Fibroblast of peridontal ligament (primary cell): ENCODE data around the gene MAPKBP1.
A peak's percentile ranks its signal among the peaks of the same experiment; 100 is the strongest.

Experiments used
- DNase-seq: peaks from one replicate; pipeline ENCODE4 v3.0.0-alpha.2; 2010; ENCODE audit errors: extremely low read depth

MAPKBP1 gene

DNA sequence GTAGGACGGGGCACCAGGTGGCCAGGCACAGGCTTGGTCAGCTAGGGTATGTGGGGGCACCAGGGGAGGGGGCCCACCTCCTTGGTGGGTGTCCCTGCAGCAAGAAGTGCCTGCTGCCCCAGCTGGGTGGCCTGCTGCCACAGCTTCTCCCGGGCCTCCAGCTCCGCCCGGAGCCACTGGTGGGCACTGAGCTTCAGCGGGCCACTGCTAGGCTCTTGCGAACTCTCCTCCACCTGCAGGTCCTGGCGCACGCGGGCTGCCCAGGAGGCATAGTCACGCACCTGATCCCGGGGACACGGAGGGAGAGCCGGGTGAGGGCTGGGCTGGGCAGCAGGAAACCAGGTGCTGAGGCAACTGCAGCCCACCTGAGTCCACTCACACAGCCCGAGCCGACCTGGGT is 94.0 kb downstream of the MAPKBP1 start:
- DNase-seq: no peak

GRCh38 chr15:41869770-41870688 is 95.7 kb downstream of the MAPKBP1 start:
- DNase-seq: no peak

GRCh38 chr15:41870689-41871081 is 96.4 kb downstream of the MAPKBP1 start:
- DNase-seq: peak; percentile 19

DNA sequence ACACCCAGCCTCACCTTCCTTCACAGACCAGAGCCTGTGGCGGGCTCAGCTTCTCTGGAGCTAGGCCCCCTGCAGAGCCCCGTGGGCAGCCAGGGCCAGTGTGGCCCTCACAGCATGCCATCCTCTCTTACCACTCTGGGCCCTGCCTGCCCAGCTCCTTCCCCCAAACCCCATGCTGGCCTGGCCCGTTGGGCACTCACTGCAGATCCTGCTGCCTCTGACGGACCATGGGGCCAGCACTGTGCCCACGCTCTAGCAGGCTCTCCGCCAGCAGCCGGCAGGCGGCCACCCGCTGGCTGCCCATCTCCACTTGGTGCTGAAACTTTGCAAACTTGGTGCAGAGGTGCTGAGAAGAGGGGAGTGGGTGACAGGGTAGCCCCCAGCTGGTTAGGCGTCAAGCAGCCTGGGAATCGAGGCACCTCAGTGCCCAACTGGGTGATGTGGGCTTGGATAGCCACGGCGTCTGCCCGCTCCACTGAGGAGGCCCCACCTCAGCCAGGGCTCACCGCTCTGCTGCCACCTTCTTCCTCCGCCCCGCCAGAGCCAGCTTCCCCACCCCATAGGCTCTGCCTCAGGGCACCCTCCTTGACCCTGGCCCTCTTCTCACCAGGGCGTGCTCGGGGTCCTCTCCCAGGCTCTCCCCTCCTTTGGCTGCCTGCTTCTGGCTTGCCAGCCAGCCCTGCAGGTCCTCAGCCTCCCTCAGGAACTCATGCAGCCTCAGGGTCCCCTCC is 97.1 kb downstream of the MAPKBP1 start:
- DNase-seq: no peak

DNA sequence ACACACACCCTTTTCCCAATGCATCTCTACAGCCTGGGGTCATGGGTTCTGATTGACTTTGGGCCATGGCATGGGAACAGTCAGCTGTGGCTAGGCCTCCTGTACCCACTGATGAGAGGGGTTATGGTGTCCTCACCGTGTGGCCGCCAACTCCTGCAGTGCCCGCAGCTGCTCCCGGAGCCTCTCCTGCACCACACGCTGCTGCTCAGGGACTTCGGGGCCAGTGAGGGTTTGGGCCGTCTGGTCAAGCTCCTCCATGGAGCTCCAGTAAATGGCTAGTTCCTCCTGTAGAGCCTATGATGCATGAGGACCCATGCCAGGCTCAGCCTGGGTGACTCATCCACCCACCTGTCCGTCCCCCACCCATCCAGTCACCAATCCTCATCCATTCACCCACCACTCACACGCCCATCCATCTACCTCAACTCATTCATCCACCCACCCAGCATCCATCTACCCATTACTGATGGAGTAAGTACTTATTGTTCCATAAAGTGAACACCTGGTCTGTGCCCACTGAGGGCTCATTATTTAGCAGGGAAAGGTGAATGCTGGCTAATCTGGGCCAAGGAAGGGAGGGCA is 98.0 kb downstream of the MAPKBP1 start:
- no peak for DNase-seq

DNA sequence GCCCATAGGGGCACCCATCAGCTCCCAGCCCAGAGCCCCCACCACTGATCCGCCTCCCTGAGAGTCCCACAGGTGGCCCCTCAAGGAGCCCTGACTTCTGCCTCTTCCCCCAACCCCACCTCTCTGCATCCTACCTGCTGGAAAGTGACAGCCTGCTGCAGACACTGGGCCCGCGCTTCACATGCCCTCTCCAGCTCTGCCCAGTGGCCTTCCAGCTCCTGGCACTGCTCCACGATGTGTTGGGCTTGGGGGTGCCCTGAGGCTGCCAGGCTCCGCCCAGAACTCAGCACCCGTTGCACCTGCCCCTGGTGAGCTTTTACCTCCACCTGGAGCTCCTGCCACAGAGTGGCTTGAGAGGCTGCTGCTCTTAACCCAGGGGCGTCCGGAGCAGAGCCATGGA is 99.4 kb downstream of the MAPKBP1 start:
- no peak for DNase-seq

DNA sequence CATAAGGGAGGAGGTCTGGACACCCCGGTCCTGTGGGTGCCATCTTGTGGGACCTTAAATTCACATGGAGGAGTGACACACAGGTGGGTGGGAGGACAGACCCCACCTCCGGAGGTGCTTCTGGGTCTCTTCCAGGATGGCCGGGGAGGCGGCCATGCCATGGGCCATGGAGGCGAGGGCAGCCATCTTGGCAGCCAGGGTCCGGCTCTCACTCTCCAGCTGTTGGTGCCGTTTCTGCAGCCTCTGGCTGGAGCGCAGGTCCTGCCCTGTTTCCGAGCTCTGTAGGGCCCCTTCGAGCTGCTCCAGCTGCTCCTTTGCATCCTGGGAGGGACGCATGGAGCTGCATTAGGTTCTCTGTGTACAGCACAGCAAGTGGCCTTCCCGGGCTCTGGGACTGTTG is 100.5 kb downstream of the MAPKBP1 start:
- no peak for DNase-seq

DNA sequence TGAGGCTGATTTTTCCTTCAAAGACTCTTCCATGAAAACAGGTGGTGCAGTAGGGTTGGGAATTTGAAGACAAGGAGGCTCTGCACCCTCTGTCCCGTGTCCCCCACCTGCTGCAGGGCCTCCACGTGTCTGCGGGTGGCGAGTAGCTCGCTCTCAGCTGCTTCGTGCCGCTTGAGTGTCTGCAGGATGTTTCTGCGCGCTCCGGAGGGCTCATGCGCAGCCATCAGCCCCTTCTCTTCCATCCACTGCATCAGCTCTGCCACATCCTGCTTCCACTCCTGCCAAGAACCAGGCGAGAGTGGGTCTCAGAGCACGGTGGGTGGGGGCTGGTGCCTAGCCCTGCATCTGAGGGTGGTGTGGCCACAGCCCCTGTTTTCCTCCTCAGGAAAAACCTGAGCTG is 101.7 kb downstream of the MAPKBP1 start:
- DNase-seq: no peak

DNA sequence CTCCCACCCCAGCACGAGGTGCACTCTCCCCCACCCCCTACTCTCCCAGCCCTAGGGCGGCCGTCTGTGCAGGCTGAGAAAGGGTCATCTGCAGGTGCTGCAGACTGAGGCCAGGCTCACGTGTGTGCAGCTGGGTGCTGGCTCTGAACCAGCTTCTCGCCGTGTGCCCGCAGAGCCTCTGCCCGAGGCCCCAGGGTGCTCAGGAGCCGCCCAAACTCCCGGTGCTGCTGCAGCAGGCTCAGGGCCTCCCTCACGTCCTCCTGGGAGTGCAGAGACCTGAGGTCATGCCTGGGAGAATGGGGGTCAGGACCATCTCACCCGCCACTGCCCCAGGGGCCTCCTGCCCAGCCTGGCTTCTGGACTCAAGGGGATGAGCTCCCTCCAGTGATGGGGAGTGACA is 102.4 kb downstream of the MAPKBP1 start:
- DNase-seq: no peak
